C4-2B (cell line): Measurements from ENCODE around the gene SPNS2.

Source experiments
- ZFX ChIP-seq: fragments of 450-650 bp; IDR thresholded peaks from 2 replicates; pipeline ENCODE4 v1.6.1; 2017
- TF ChIP-seq, protein P1 (sequence below): fragments of 450-650 bp; conservative IDR thresholded peaks from 2 replicates; pipeline ENCODE4 v1.5.1; 2017; ENCODE audit warnings: mild to moderate bottlenecking

DNA sequence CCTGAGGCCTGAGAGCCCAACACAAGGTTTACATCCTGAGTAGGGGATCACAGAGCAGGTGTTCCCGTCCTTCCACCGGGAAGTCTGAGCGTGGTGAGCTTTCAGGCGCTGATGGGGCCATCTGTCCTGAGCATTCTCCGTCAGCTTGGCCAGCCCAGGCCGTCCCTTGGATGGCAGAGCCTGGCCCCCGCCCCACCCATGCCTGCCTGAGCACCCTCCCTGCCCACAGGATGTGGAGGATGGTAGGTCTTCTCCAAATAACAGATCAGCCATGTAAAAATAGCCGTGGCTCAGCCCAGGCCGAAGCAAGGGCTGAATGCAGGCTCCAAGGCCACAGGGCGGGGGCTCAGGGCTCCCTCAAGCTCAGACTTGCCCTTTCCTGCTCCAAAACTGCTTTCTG lies 20.2 kb downstream of the SPNS2 start:
- TF ChIP-seq, protein P1, sequence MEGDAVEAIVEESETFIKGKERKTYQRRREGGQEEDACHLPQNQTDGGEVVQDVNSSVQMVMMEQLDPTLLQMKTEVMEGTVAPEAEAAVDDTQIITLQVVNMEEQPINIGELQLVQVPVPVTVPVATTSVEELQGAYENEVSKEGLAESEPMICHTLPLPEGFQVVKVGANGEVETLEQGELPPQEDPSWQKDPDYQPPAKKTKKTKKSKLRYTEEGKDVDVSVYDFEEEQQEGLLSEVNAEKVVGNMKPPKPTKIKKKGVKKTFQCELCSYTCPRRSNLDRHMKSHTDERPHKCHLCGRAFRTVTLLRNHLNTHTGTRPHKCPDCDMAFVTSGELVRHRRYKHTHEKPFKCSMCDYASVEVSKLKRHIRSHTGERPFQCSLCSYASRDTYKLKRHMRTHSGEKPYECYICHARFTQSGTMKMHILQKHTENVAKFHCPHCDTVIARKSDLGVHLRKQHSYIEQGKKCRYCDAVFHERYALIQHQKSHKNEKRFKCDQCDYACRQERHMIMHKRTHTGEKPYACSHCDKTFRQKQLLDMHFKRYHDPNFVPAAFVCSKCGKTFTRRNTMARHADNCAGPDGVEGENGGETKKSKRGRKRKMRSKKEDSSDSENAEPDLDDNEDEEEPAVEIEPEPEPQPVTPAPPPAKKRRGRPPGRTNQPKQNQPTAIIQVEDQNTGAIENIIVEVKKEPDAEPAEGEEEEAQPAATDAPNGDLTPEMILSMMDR: no peak
- TF ChIP-seq ZFX: no peak
